ENCODE measurements around the gene OPA1.

Gene OPA1

GRCh38 chr3:193655831-193656433 is 62.9 kb downstream of the OPA1 start:
- DNase-seq: no peak

- no peak for DNase-seq
Observed at GRCh38 chr3:193656445-193656844, 63.4 kb downstream of the OPA1 start.

GRCh38 chr3:193656878-193657282 is 63.9 kb downstream of the OPA1 start:
- no peak for DNase-seq

- DNase-seq: no peak
Observed at GRCh38 chr3:193660171-193660570, 67.2 kb downstream of the OPA1 start.

- no peak for DNase-seq
Observed at GRCh38 chr3:193660698-193661411, 67.8 kb downstream of the OPA1 start.

- no peak for DNase-seq
Observed at GRCh38 chr3:193662757-193663322, 69.8 kb downstream of the OPA1 start.

GRCh38 chr3:193665370-193665989 is 72.5 kb downstream of the OPA1 start:
- DNase-seq: peak; percentile 26

GRCh38 chr3:193673845-193674244 is 80.8 kb downstream of the OPA1 start:
- no peak for DNase-seq

GRCh38 chr3:193674714-193675113 is 81.7 kb downstream of the OPA1 start:
- DNase-seq: no peak

- peak; percentile 5 for DNase-seq
Observed at GRCh38 chr3:193677734-193678133, 84.7 kb downstream of the OPA1 start.

GRCh38 chr3:193680220-193680619 is 87.2 kb downstream of the OPA1 start:
- no peak for DNase-seq

GRCh38 chr3:193681631-193682030 is 88.6 kb downstream of the OPA1 start:
- no peak for DNase-seq

- no peak for DNase-seq
Observed at GRCh38 chr3:193686665-193687483, 93.9 kb downstream of the OPA1 start.

- DNase-seq: no peak
Observed at GRCh38 chr3:193688834-193689714, 96.1 kb downstream of the OPA1 start.

- no peak for DNase-seq
Observed at GRCh38 chr3:193693774-193694173, 100.8 kb downstream of the OPA1 start.

GRCh38 chr3:193701953-193702635 is 109.1 kb downstream of the OPA1 start:
- no peak for DNase-seq

- DNase-seq: no peak
Observed at GRCh38 chr3:193702967-193703366, 110.0 kb downstream of the OPA1 start.

GRCh38 chr3:193704431-193704830 is 111.4 kb downstream of the OPA1 start:
- DNase-seq: no peak

- DNase-seq: no peak
Observed at GRCh38 chr3:193708270-193708669, 115.3 kb downstream of the OPA1 start.

GRCh38 chr3:193710286-193711165 is 117.5 kb downstream of the OPA1 start:
- DNase-seq: no peak

GRCh38 chr3:193711166-193711485 is 118.1 kb downstream of the OPA1 start:
- DNase-seq: no peak
